Measurements from ENCODE around the gene TAS2R31. TPM values are rescaled to one million over a fixed set of nuclear protein-coding genes. Genes with fewer than 3 reads are reported as not detected.

The TAS2R31 gene
- total and polyA plus RNA-seq, 10 of the 15 experiments (the other 5 are each of a cell fraction or from before 2014, with no cell fraction given), result 0.09 to 4.9 (median 0.77) TPM

GRCh38 chr12:11039171-11039570 lies 8.0 kb upstream of the TAS2R31 start:
- H3K36me3 ChIP-seq (ENCODE audit: control insufficient read depth in 2 of 2, insufficient read depth in 2 of 2, low read length in 1 of 2), result no peaks in the 10 kb centered on the region; a peak in 1 of 4 replicates
- no peak for DNase-seq (ENCODE audit: low read depth, low spot score)
- BruUV-seq (replicated peaks), result no TSS peak
- no peak overlapping the region for H3K27ac ChIP-seq (ENCODE audit: control insufficient read depth, insufficient read depth)
- H3K9me3 ChIP-seq (replicated peaks; ENCODE audit: control insufficient read depth, insufficient read depth, low read length), result no peaks in the 10 kb centered on the region; the same call in 2 of the 3 replicates
- no peak overlapping the region for H2AFZ ChIP-seq (ENCODE audit: control insufficient read depth, low read depth, low read length)
- H3K27me3 ChIP-seq (replicated peaks in 1 of 2; ENCODE audit: control insufficient read depth in 2 of 2, insufficient read depth in 2 of 2, low read length in 1 of 2), result no peaks in the 10 kb centered on the region
- POLR2A ChIA-PET, result no interaction called here
- CTCF ChIA-PET, result no interaction called here
- no peak overlapping the region for H3K4me2 ChIP-seq (ENCODE audit: control insufficient read depth, insufficient read depth)
- no peak overlapping the region for H3K4me3 ChIP-seq
- RAD21 ChIA-PET (ENCODE audit: unreplicated experiment), result no interaction called here
- no peaks in the 10 kb centered on the region; the same call in 1 of the 2 replicates for H3K79me2 ChIP-seq (ENCODE audit: control insufficient read depth, insufficient read depth, low read length)
- intact Hi-C loops (cut with micrococcal nuclease; ENCODE audit: unreplicated experiment), result no loop called here
- H3K4me1 ChIP-seq (ENCODE audit: control insufficient read depth, insufficient read depth, low read length), result no peaks in the 10 kb centered on the region
- H4K20me1 ChIP-seq (ENCODE audit: control insufficient read depth, insufficient read depth), result no peaks in the 10 kb centered on the region
- in situ Hi-C loops (cut with MboI), result no loop called here
- ATAC-seq, result no peak
- H3K9ac ChIP-seq (ENCODE audit: control insufficient read depth, insufficient read depth, low read length), result no peak overlapping the region
- no peak for FAIRE-seq
- 99% methylated on average over 3 of the region's 3 CpGs for WGBS (ENCODE audit: insufficient coverage, insufficient replicate concordance, low lambda C conversion rate, missing lambda C conversion rate)
- SMC1A ChIA-PET (ENCODE audit: uncharacterized antibody, unreplicated experiment), result interaction anchor here (0.7 kb wide), 1 partner anchor 129 kb away, joined by 3 read pairs; no protein-coding TSS in a partner anchor
- TF ChIP-seq EP300 (IDR thresholded peaks at IDR 0.05; ENCODE audit: borderline replicate concordance in 1 of 2, control insufficient read depth in 1 of 2, low read depth in 2 of 2, low read length in 2 of 2) (no peak), CEBPZ (IDR thresholded peaks at IDR 0.05; ENCODE audit: low read depth, low read length) (no peak), POLR2AphosphoS5 (IDR thresholded peaks at IDR 0.05; ENCODE audit: low read length) (no peak), ZNF217 (IDR thresholded peaks at IDR 0.05) (no peak), CUX1 (IDR thresholded peaks at IDR 0.05; ENCODE audit: insufficient replicate concordance, low read depth, low read length) (no peak), PAX5 (IDR thresholded peaks at IDR 0.05; ENCODE audit: borderline replicate concordance, low read depth, low read length) (no peak), MYC (IDR thresholded peaks at IDR 0.05; ENCODE audit: insufficient read depth, insufficient read length, insufficient replicate concordance, low read length, severe bottlenecking) (no peak), NR2C1 (IDR thresholded peaks at IDR 0.05) (no peak), SMARCA5 (IDR thresholded peaks at IDR 0.05) (no peak), RELB (IDR thresholded peaks at IDR 0.05; ENCODE audit: low read depth) (no peak), POLR2AphosphoS2 (IDR thresholded peaks at IDR 0.05; ENCODE audit: low read depth, low read length) (no peak), POU2F2 (IDR thresholded peaks at IDR 0.05; ENCODE audit: borderline replicate concordance, low read depth, low read length) (no peak), DPF2 (IDR thresholded peaks at IDR 0.05) (no peak), TCF3 (IDR thresholded peaks at IDR 0.05; ENCODE audit: borderline replicate concordance, insufficient read depth, low read depth, low read length) (no peak)
